GM19193 (cell line): ENCODE measurements around the gene GTPBP2.
A peak's percentile ranks its signal among the peaks of the same experiment; 100 is the strongest.

ENCODE experiments used
- POLR2A ChIP-seq: IDR thresholded peaks from 4 replicates; pipeline ENCODE4 v1.6.1; 2011; ENCODE audit not compliant: insufficient read depth, insufficient read length; ENCODE audit errors: extremely low read depth

The GTPBP2 gene

GRCh38 chr6:43614396-43614730 is 14.7 kb downstream of the GTPBP2 start:
- TF ChIP-seq POLR2A, result no peak

GRCh38 chr6:43613721-43614395 is 15.2 kb downstream of the GTPBP2 start:
- TF ChIP-seq POLR2A, result no peak

- TF ChIP-seq POLR2A, result no peak
Measured at GRCh38 chr6:43610431-43610830, 18.6 kb downstream of the GTPBP2 start.

GRCh38 chr6:43609402-43609801 is 19.7 kb downstream of the GTPBP2 start:
- no peak for TF ChIP-seq POLR2A

GRCh38 chr6:43608807-43609206 is 20.3 kb downstream of the GTPBP2 start:
- TF ChIP-seq POLR2A, result no peak

- no peak for TF ChIP-seq POLR2A
Measured at GRCh38 chr6:43608310-43608763, 20.7 kb downstream of the GTPBP2 start.

- TF ChIP-seq POLR2A, result no peak
Measured at GRCh38 chr6:43606019-43606418, 23.0 kb downstream of the GTPBP2 start.

- no peak for TF ChIP-seq POLR2A
Measured at GRCh38 chr6:43604174-43604573, 24.9 kb downstream of the GTPBP2 start.

GRCh38 chr6:43600595-43600994 is 28.5 kb downstream of the GTPBP2 start:
- TF ChIP-seq POLR2A, result no peak

- no peak for TF ChIP-seq POLR2A
Measured at GRCh38 chr6:43593938-43594337, 35.1 kb downstream of the GTPBP2 start.

GRCh38 chr6:43588194-43588593 is 40.9 kb downstream of the GTPBP2 start:
- no peak for TF ChIP-seq POLR2A

GRCh38 chr6:43584892-43585570 is 44.0 kb downstream of the GTPBP2 start:
- no peak for TF ChIP-seq POLR2A

- no peak for TF ChIP-seq POLR2A
Measured at GRCh38 chr6:43582911-43583310, 46.2 kb downstream of the GTPBP2 start.

GRCh38 chr6:43579171-43579570 is 49.9 kb downstream of the GTPBP2 start:
- no peak for TF ChIP-seq POLR2A

GRCh38 chr6:43578748-43579147 is 50.3 kb downstream of the GTPBP2 start:
- no peak for TF ChIP-seq POLR2A

GRCh38 chr6:43575772-43576551 is 53.1 kb downstream of the GTPBP2 start, which contains the start of the genes POLH and XPO5:
Gene POLH (plus strand): TSS chr6:43576185. CDS start chr6:43582320, 6,135 bp downstream.
Gene XPO5 (minus strand): TSS chr6:43576038. CDS start chr6:43575864, 174 bp downstream.
- TF ChIP-seq POLR2A, result peak; percentile 99
